MM.1S (cell line): Measurements from ENCODE around the gene PACC1.

Experiments
- DNase-seq: peaks from one replicate; pipeline ENCODE4 v3.0.0-alpha.2; 2015
- H2AFZ ChIP-seq: fragments of 300-600 bp; sonication (generic); 2 replicates; pipeline ENCODE4 v1.6.0; 2016; ENCODE audit warnings: antibody characterized with exemption, low read length
- H3F3A ChIP-seq: fragments of 300-600 bp; sonication (generic); 2 replicates; pipeline ENCODE4 v1.6.1; 2016; ENCODE audit warnings: mild to moderate bottlenecking, antibody characterized with exemption, low read length, moderate library complexity, mixed read lengths; ENCODE audit not compliant: insufficient read depth
- H3K27ac ChIP-seq: fragments of 300-600 bp; sonication (generic); 2 replicates; pipeline ENCODE4 v1.5.1; 2016; ENCODE audit warnings: mild to moderate bottlenecking, low read length
- H3K27me3 ChIP-seq: fragments of 300-600 bp; sonication (generic); replicated peaks from 2 replicates; pipeline ENCODE4 v1.6.0; 2016; ENCODE audit warnings: low read length; ENCODE audit not compliant: insufficient read depth
- H3K36me3 ChIP-seq: fragments of 300-600 bp; sonication (generic); replicated peaks from 2 replicates; pipeline ENCODE4 v1.6.1; 2016; ENCODE audit warnings: mild to moderate bottlenecking, low read length, mixed read lengths; ENCODE audit not compliant: insufficient read depth
- H3K4me1 ChIP-seq: fragments of 300-600 bp; sonication (generic); 2 replicates; pipeline ENCODE4 v1.6.1; 2016; ENCODE audit warnings: low read length, mixed read lengths
- H3K4me2 ChIP-seq: fragments of 300-600 bp; sonication (generic); 2 replicates; pipeline ENCODE4 v1.6.0; 2016; ENCODE audit warnings: low read depth, low read length
- H3K4me3 ChIP-seq: fragments of 300-600 bp; sonication (generic); 2 replicates; pipeline ENCODE4 v1.5.1; 2016; ENCODE audit warnings: low read length, mixed read lengths
- H3K79me2 ChIP-seq: fragments of 300-600 bp; sonication (generic); 2 replicates; pipeline ENCODE4 v1.6.1; 2016; ENCODE audit warnings: mixed run types, low read length, mixed read lengths
- H3K9ac ChIP-seq: fragments of 300-600 bp; sonication (generic); 2 replicates; pipeline ENCODE4 v1.6.1; 2016; ENCODE audit warnings: low read length, mixed read lengths
- H3K9me2 ChIP-seq: fragments of 300-600 bp; sonication (generic); replicated peaks from 2 replicates; pipeline ENCODE4 v1.6.1; 2016; ENCODE audit warnings: mild to moderate bottlenecking, low read length, mixed read lengths; ENCODE audit not compliant: insufficient read depth
- H3K9me3 ChIP-seq: fragments of 300-600 bp; sonication (generic); replicated peaks from 2 replicates; pipeline ENCODE4 v1.6.1; 2016; ENCODE audit warnings: mild to moderate bottlenecking, low read length, mixed read lengths; ENCODE audit not compliant: insufficient read depth
- H4K20me1 ChIP-seq: fragments of 300-600 bp; sonication (generic); 2 replicates; pipeline ENCODE4 v1.6.1; 2016; ENCODE audit warnings: mild to moderate bottlenecking, low read length, moderate library complexity, mixed read lengths; ENCODE audit not compliant: insufficient read depth
- CTCF ChIP-seq: fragments of 300-600 bp; sonication (generic); IDR thresholded peaks from 2 replicates; pipeline ENCODE4 v1.5.1; 2016; ENCODE audit warnings: antibody characterized with exemption, low read length, mixed read lengths
- EZH2 ChIP-seq: fragments of 300-600 bp; sonication (generic); optimal IDR thresholded peaks from 2 replicates; pipeline ENCODE3; 2017; ENCODE audit warnings: low read depth, mild to moderate bottlenecking, antibody characterized with exemption, low read length, mixed read lengths
- EZH2phosphoT487 ChIP-seq: fragments of 300-600 bp; sonication (generic); IDR thresholded peaks from 2 replicates; pipeline ENCODE4 v1.6.1; 2018; ENCODE audit warnings: antibody characterized with exemption, low read length

Gene PACC1

GRCh38 chr1:212412374-212412773 is 2.3 kb downstream of the PACC1 start:
- no peaks in the 10 kb centered on the region for H3K9me3 ChIP-seq
- H3K4me3 ChIP-seq, result no peak overlapping the region
- 0 out of 2 replicates have a peak, but pooled peaks cover 6% of the 10 kb centered on the region for H3K4me1 ChIP-seq
- no peak overlapping the region for H2AFZ ChIP-seq
- no peaks in the 10 kb centered on the region for H4K20me1 ChIP-seq
- no peaks in the 10 kb centered on the region for H3K27me3 ChIP-seq
- no peaks in the 10 kb centered on the region for H3K79me2 ChIP-seq
- H3F3A ChIP-seq, result no peaks in the 10 kb centered on the region
- no peaks in the 10 kb centered on the region for H3K9me2 ChIP-seq
- H3K27ac ChIP-seq, result no peak overlapping the region
- no peaks in the 10 kb centered on the region for H3K36me3 ChIP-seq
- DNase-seq, result no peak
- no peak overlapping the region for H3K9ac ChIP-seq
- no peak overlapping the region for H3K4me2 ChIP-seq
- TF ChIP-seq EZH2 (no peak), CTCF (no peak), EZH2phosphoT487 (no peak)

GRCh38 chr1:212410231-212410820 is 4.4 kb downstream of the PACC1 start:
- Histone ChIP-seq H3K4me3 (no peak overlapping the region), H3K9me2 (no peaks in the 10 kb centered on the region), H3F3A (no peaks in the 10 kb centered on the region), H3K9me3 (no peaks in the 10 kb centered on the region), H3K27ac (no peak overlapping the region), H3K4me1 (0 out of 2 replicates have a peak, but pooled peaks cover 6% of the 10 kb centered on the region), H4K20me1 (no peaks in the 10 kb centered on the region), H3K9ac (no peak overlapping the region), H3K4me2 (no peak overlapping the region), H3K27me3 (no peaks in the 10 kb centered on the region), H2AFZ (no peak overlapping the region), H3K79me2 (no peaks in the 10 kb centered on the region), H3K36me3 (no peaks in the 10 kb centered on the region)
- TF ChIP-seq EZH2phosphoT487 (no peak), CTCF (no peak), EZH2 (no peak)
- no peak for DNase-seq

GRCh38 chr1:212402666-212403321 is 11.9 kb downstream of the PACC1 start:
- H3K36me3 ChIP-seq, result no peaks in the 10 kb centered on the region
- H3K4me1 ChIP-seq, result no peaks in the 10 kb centered on the region
- no peaks in the 10 kb centered on the region for H3F3A ChIP-seq
- H3K9me3 ChIP-seq, result no peaks in the 10 kb centered on the region
- DNase-seq, result no peak
- H3K79me2 ChIP-seq, result no peaks in the 10 kb centered on the region
- H3K9ac ChIP-seq, result no peak overlapping the region
- H3K9me2 ChIP-seq, result no peaks in the 10 kb centered on the region
- H3K27me3 ChIP-seq, result no peaks in the 10 kb centered on the region
- no peak for TF ChIP-seq CTCF
- no peak for TF ChIP-seq EZH2
- TF ChIP-seq EZH2phosphoT487, result no peak
- no peak overlapping the region for H3K4me2 ChIP-seq
- no peak overlapping the region for H3K27ac ChIP-seq
- no peak overlapping the region for H3K4me3 ChIP-seq
- H2AFZ ChIP-seq, result no peak overlapping the region
- H4K20me1 ChIP-seq, result no peaks in the 10 kb centered on the region
